ENCODE results near the gene HLA-DRA. TPM values are rescaled to one million over a fixed set of nuclear protein-coding genes. Genes with fewer than 3 reads are reported as not detected.

The HLA-DRA gene
- polyA plus RNA-seq, 2 of the 4 experiments (the other 2 are of a cell fraction) = not detected

DNA sequence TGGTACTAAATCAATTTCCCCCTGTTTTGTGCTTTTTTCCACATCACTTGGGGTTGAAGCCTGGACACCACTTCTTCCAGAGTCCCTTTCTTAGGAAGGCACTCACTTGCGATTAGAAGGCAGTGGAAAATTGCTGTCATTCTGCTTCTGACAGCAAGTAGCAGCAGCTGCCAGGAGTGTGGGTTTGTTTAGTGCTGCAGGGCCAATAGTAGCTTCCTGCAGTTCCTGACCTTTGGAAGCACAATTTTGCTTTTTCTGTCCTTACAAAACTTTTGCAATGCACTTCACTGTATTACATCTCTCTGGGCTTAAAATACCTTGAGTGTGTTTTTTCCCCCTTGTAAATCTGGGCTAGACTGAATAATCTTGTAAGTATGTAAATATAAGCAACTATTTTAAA, 12.5 kb upstream of the HLA-DRA start:
- H3K4me2 ChIP-seq = no peak overlapping the region
- DNase-seq (ENCODE audit: low read depth in 1 of 2, low spot score in 1 of 2) (no peak), ATAC-seq (no peak), FAIRE-seq (no peak)
- ChIA-PET POLR2A (no interaction called here), CTCF (interaction anchor here (1.3 kb wide), 1 partner anchor 359 kb away, joined by 6 read pairs; no protein-coding TSS in a partner anchor)
- H3K27ac ChIP-seq = no peak overlapping the region
- WGBS (ENCODE audit: missing lambda C conversion rate) = 32% methylated on average over 1 of the region's 1 CpG
- H3K9me3 ChIP-seq = no peaks in the 10 kb centered on the region
- H3K4me3 ChIP-seq = no peak overlapping the region
- no peaks in the 10 kb centered on the region for H3K4me1 ChIP-seq
- TF ChIP-seq, protein P1, sequence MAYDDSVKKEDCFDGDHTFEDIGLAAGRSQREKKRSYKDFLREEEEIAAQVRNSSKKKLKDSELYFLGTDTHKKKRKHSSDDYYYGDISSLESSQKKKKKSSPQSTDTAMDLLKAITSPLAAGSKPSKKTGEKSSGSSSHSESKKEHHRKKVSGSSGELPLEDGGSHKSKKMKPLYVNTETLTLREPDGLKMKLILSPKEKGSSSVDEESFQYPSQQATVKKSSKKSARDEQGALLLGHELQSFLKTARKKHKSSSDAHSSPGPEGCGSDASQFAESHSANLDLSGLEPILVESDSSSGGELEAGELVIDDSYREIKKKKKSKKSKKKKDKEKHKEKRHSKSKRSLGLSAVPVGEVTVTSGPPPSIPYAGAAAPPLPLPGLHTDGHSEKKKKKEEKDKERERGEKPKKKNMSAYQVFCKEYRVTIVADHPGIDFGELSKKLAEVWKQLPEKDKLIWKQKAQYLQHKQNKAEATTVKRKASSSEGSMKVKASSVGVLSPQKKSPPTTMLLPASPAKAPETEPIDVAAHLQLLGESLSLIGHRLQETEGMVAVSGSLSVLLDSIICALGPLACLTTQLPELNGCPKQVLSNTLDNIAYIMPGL (CRISPR knock-in tag; IDR thresholded peaks at IDR 0.05; ENCODE audit: borderline replicate concordance) = no peak
- no peak for TF ChIP-seq SREBF2 (IDR thresholded peaks at IDR 0.05)
- no peak for TF ChIP-seq KDM1A (IDR thresholded peaks at IDR 0.05; ENCODE audit: low read depth)
- TF ChIP-seq NPAS2 (CRISPR knock-in tag; IDR thresholded peaks at IDR 0.05; ENCODE audit: borderline replicate concordance) = no peak
- TF ChIP-seq ZSCAN20 (CRISPR knock-in tag; IDR thresholded peaks at IDR 0.05) = no peak
- TF ChIP-seq EHMT2 (IDR thresholded peaks at IDR 0.05; ENCODE audit: low read depth) = no peak
- no peak for TF ChIP-seq ZNF302 (CRISPR knock-in tag; IDR thresholded peaks at IDR 0.05)
- TF ChIP-seq HOXB5 (CRISPR knock-in tag; IDR thresholded peaks at IDR 0.05) = no peak
- no peak for TF ChIP-seq ZFP36 (IDR thresholded peaks at IDR 0.05; ENCODE audit: borderline replicate concordance, partially characterized antibody)
- TF ChIP-seq ATOH8 (CRISPR knock-in tag; IDR thresholded peaks at IDR 0.05; ENCODE audit: low read depth) = no peak
- TF ChIP-seq JUN (IDR thresholded peaks at IDR 0.05) = no peak
- no peak for TF ChIP-seq CEBPB (IDR thresholded peaks at IDR 0.05)
- TF ChIP-seq HEYL (CRISPR knock-in tag; IDR thresholded peaks at IDR 0.05) = no peak
- TF ChIP-seq BHLHE40 (IDR thresholded peaks at IDR 0.05; ENCODE audit: low read depth, low read length) = no peak

GRCh38 chr6:32427934-32428474, 11.7 kb upstream of the HLA-DRA start:
- no peak for DNase-seq (ENCODE audit: low read depth in 1 of 2, low spot score in 1 of 2)
- TF ChIP-seq ATOH8 (CRISPR knock-in tag; IDR thresholded peaks at IDR 0.05; ENCODE audit: low read depth) = no peak
- no peak for TF ChIP-seq PBX3 (IDR thresholded peaks at IDR 0.05)
- TF ChIP-seq, protein P2, sequence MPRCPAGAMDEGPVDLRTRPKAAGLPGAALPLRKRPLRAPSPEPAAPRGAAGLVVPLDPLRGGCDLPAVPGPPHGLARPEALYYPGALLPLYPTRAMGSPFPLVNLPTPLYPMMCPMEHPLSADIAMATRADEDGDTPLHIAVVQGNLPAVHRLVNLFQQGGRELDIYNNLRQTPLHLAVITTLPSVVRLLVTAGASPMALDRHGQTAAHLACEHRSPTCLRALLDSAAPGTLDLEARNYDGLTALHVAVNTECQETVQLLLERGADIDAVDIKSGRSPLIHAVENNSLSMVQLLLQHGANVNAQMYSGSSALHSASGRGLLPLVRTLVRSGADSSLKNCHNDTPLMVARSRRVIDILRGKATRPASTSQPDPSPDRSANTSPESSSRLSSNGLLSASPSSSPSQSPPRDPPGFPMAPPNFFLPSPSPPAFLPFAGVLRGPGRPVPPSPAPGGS (IDR thresholded peaks at IDR 0.05) = no peak
- TF ChIP-seq, protein P3, sequence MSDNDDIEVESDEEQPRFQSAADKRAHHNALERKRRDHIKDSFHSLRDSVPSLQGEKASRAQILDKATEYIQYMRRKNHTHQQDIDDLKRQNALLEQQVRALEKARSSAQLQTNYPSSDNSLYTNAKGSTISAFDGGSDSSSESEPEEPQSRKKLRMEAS (IDR thresholded peaks at IDR 0.05) = no peak
- TF ChIP-seq FOXS1 (CRISPR knock-in tag; IDR thresholded peaks at IDR 0.05) = no peak
- no peak for TF ChIP-seq KDM5A (IDR thresholded peaks at IDR 0.05)
- TF ChIP-seq MAFK (IDR thresholded peaks at IDR 0.05; ENCODE audit: partially characterized antibody) = no peak
- TF ChIP-seq RCOR1 (IDR thresholded peaks at IDR 0.05; ENCODE audit: low read depth, low read length) = no peak
- no peak for TF ChIP-seq ESRRA (IDR thresholded peaks at IDR 0.05; ENCODE audit: borderline replicate concordance, low read length)
- no peak for TF ChIP-seq RAD21 (conservative IDR thresholded peaks at IDR 0.05 in 1 of 2, IDR thresholded peaks at IDR 0.05 in 1 of 2)
- TF ChIP-seq, protein P1 (CRISPR knock-in tag; IDR thresholded peaks at IDR 0.05; ENCODE audit: borderline replicate concordance) = no peak
- Histone ChIP-seq H3K9me3 (no peaks in the 10 kb centered on the region), H3K4me3 (no peak overlapping the region), H3K4me1 (no peaks in the 10 kb centered on the region), H3K4me2 (no peak overlapping the region), H3K27ac (no peak overlapping the region)
- WGBS (ENCODE audit: missing lambda C conversion rate) = 23% methylated on average over 4 of the region's 4 CpGs
- no peak for FAIRE-seq
- POLR2A ChIA-PET = no interaction called here
- CTCF ChIA-PET = no interaction called here
- no peak for ATAC-seq

Data from A549 (cell line).